ENCODE measurements around the gene C2orf15. TPM values are rescaled to one million over a fixed set of nuclear protein-coding genes. Genes with fewer than 3 reads are reported as not detected.

The C2orf15 gene
- total RNA-seq, 1 experiment from 2014 or later, result 1.5 TPM

GRCh38 chr2:99166218-99166617 is 24.7 kb downstream of the C2orf15 start:
- TF ChIP-seq POLR2AphosphoS5 (IDR thresholded peaks at IDR 0.05; ENCODE audit: low read depth, low read length), result no peak
- no peak for TF ChIP-seq TCF7L2 (IDR thresholded peaks at IDR 0.05; ENCODE audit: low read depth, low read length)
- TF ChIP-seq REST (IDR thresholded peaks at IDR 0.05; ENCODE audit: insufficient read depth in 1 of 2, low read depth in 2 of 2, low read length in 1 of 2), result no peak
- TF ChIP-seq SIN3A (IDR thresholded peaks at IDR 0.05; ENCODE audit: borderline replicate concordance, insufficient read depth, low read depth, low read length), result no peak
- TF ChIP-seq CTCF (IDR thresholded peaks at IDR 0.05), result no peak
- Histone ChIP-seq H3K27ac (ENCODE audit: low read length) (no peak overlapping the region), H3K9me3 (ENCODE audit: control insufficient read depth, insufficient read depth, low read depth, low read length) (no peaks in the 10 kb centered on the region), H3K27me3 (ENCODE audit: control insufficient read depth, insufficient read depth, low read length) (no peaks in the 10 kb centered on the region), H3K4me1 (ENCODE audit: control insufficient read depth, insufficient read depth, low read length) (no peaks in the 10 kb centered on the region), H3K4me3 (ENCODE audit: low read depth in 2 of 2, low read length in 2 of 2) (no peak overlapping the region), H3K36me3 (ENCODE audit: control insufficient read depth, insufficient read depth, low read length) (peaks cover 27% of the 10 kb centered on the region)
- no TSS peak for BruUV-seq (replicated peaks)
- DNase-seq (ENCODE audit: low read depth, low spot score) (no peak), ATAC-seq (no peak)
- ChIA-PET POLR2A (no interaction called here), CTCF (no interaction called here)
- intact Hi-C loops (cut with micrococcal nuclease; ENCODE audit: unreplicated experiment) (no loop called here), in situ Hi-C loops (cut with HindIII; ENCODE audit: low pct_unique_long_range_greater_than_20kb, low sequenced_read_pairs) (no loop called here)

GRCh38 chr2:99169534-99169933 is 28.0 kb downstream of the C2orf15 start:
- H3K27ac ChIP-seq (ENCODE audit: low read length), result no peak overlapping the region
- no peak for DNase-seq (ENCODE audit: low read depth, low spot score)
- in situ Hi-C loops (cut with HindIII; ENCODE audit: low pct_unique_long_range_greater_than_20kb, low sequenced_read_pairs) (no loop called here), intact Hi-C loops (cut with micrococcal nuclease; ENCODE audit: unreplicated experiment) (no loop called here)
- H3K27me3 ChIP-seq (ENCODE audit: control insufficient read depth, insufficient read depth, low read length), result no peaks in the 10 kb centered on the region
- no peak for ATAC-seq
- H3K36me3 ChIP-seq (ENCODE audit: control insufficient read depth, insufficient read depth, low read length), result peaks cover 41% of the 10 kb centered on the region
- H3K4me1 ChIP-seq (ENCODE audit: control insufficient read depth, insufficient read depth, low read length), result no peaks in the 10 kb centered on the region
- TF ChIP-seq POLR2AphosphoS5 (IDR thresholded peaks at IDR 0.05; ENCODE audit: low read depth, low read length), result no peak
- no peak for TF ChIP-seq REST (IDR thresholded peaks at IDR 0.05; ENCODE audit: insufficient read depth in 1 of 2, low read depth in 2 of 2, low read length in 1 of 2)
- H3K4me3 ChIP-seq (ENCODE audit: low read depth in 2 of 2, low read length in 2 of 2), result no peak overlapping the region
- no TSS peak for BruUV-seq (replicated peaks)
- H3K9me3 ChIP-seq (ENCODE audit: control insufficient read depth, insufficient read depth, low read depth, low read length), result no peaks in the 10 kb centered on the region
- ChIA-PET CTCF (no interaction called here), POLR2A (no interaction called here)

Measured in Panc1 (cell line).